GM18507 (cell line): ENCODE data around the gene CLIC1.
A peak's percentile ranks its signal among the peaks of the same experiment; 100 is the strongest.

Experiments used
- DNase-seq: peaks from one replicate; pipeline ENCODE4 v3.0.0; 2011; ENCODE audit warnings: low read depth; ENCODE audit not compliant: insufficient read length; ENCODE audit errors: extremely low spot score
- FAIRE-seq: peaks from 2 replicates; lab custom pipeline; 2011; peaks lifted over from hg19 to GRCh38; lab: Jason Lieb, UNC

CLIC1 gene

GRCh38 chr6:31708224-31708623, 28.1 kb downstream of the CLIC1 start:
- DNase-seq = no peak
- no peak for FAIRE-seq

GRCh38 chr6:31707701-31708100, 28.6 kb downstream of the CLIC1 start:
- no peak for DNase-seq
- no peak for FAIRE-seq

- FAIRE-seq (no peak), DNase-seq (no peak)
Observed at GRCh38 chr6:31706599-31706998, 29.7 kb downstream of the CLIC1 start, which contains the start of gene LY6G6F. Gene LY6G6F (plus strand): TSS chr6:31706866. CDS start chr6:31706907, 41 bp downstream.

- FAIRE-seq = no peak
- DNase-seq = no peak
Observed at GRCh38 chr6:31705931-31706330, 30.4 kb downstream of the CLIC1 start.

- FAIRE-seq (peak; percentile 99), DNase-seq (peak; percentile 99)
Observed at GRCh38 chr6:31702819-31703716, 33.3 kb downstream of the CLIC1 start, which contains the start of gene ABHD16A. Gene ABHD16A (minus strand): TSS chr6:31703324. CDS start chr6:31703281, 43 bp downstream.

- DNase-seq = no peak
- no peak for FAIRE-seq
Observed at GRCh38 chr6:31702405-31702818, 33.9 kb downstream of the CLIC1 start.

- FAIRE-seq = no peak
- no peak for DNase-seq
Observed at GRCh38 chr6:31701666-31702404, 34.5 kb downstream of the CLIC1 start.

- DNase-seq = no peak
- FAIRE-seq = no peak
Observed at GRCh38 chr6:31700740-31701401, 35.5 kb downstream of the CLIC1 start.

GRCh38 chr6:31697555-31697954, 38.8 kb downstream of the CLIC1 start:
- FAIRE-seq = no peak
- DNase-seq = no peak

- FAIRE-seq = no peak
- no peak for DNase-seq
Observed at GRCh38 chr6:31693535-31693934, 42.8 kb downstream of the CLIC1 start.

GRCh38 chr6:31692886-31693285, 43.4 kb downstream of the CLIC1 start:
- DNase-seq (no peak), FAIRE-seq (no peak)

GRCh38 chr6:31692353-31692752, 44.0 kb downstream of the CLIC1 start:
- no peak for FAIRE-seq
- DNase-seq = no peak

- DNase-seq (no peak), FAIRE-seq (no peak)
Observed at GRCh38 chr6:31691564-31692108, 44.7 kb downstream of the CLIC1 start.

GRCh38 chr6:31691078-31691463, 45.3 kb downstream of the CLIC1 start:
- DNase-seq = no peak
- no peak for FAIRE-seq

- FAIRE-seq (no peak), DNase-seq (no peak)
Observed at GRCh38 chr6:31690231-31691077, 45.9 kb downstream of the CLIC1 start.

- FAIRE-seq = no peak
- DNase-seq = no peak
Observed at GRCh38 chr6:31689249-31690110, 46.9 kb downstream of the CLIC1 start.

- no peak for DNase-seq
- no peak for FAIRE-seq
Observed at GRCh38 chr6:31687860-31688693, 48.3 kb downstream of the CLIC1 start.
